Ishikawa (cell line): ENCODE measurements around the gene SSBP3.

Experiments
- CEBPB ChIP-seq: IDR thresholded peaks from 2 replicates; pipeline ENCODE4 v1.6.1; 2012
- CREB1 ChIP-seq: IDR thresholded peaks from 2 replicates; pipeline ENCODE4 v1.6.1; 2012; ENCODE audit warnings: low read depth
- EGR1 ChIP-seq: IDR thresholded peaks from 2 replicates; pipeline ENCODE4 v1.6.1; 2012
- EP300 ChIP-seq: IDR thresholded peaks from 2 replicates; pipeline ENCODE4 v1.6.1; 2012; ENCODE audit warnings: borderline replicate concordance
- FOXM1 ChIP-seq: IDR thresholded peaks from 2 replicates; pipeline ENCODE4 v1.6.1; 2012; ENCODE audit warnings: low read depth, borderline replicate concordance
- NFIC ChIP-seq: IDR thresholded peaks from 2 replicates; pipeline ENCODE4 v1.6.1; 2012
- RAD21 ChIP-seq: IDR thresholded peaks from 2 replicates; pipeline ENCODE4 v1.6.1; 2012; ENCODE audit warnings: low read depth
- TAF1 ChIP-seq: IDR thresholded peaks from 2 replicates; pipeline ENCODE4 v1.6.1; 2012; ENCODE audit warnings: low read depth, mild to moderate bottlenecking
- TCF12 ChIP-seq: IDR thresholded peaks from 2 replicates; pipeline ENCODE4 v1.6.1; 2012; ENCODE audit warnings: low read depth
- TEAD4 ChIP-seq: IDR thresholded peaks from 2 replicates; pipeline ENCODE4 v1.6.1; 2012
- YY1 ChIP-seq: IDR thresholded peaks from 2 replicates; pipeline ENCODE4 v1.6.1; 2012; ENCODE audit warnings: low read depth
- ZBTB7A ChIP-seq: IDR thresholded peaks from 2 replicates; pipeline ENCODE4 v1.6.1; 2012; ENCODE audit warnings: low read depth
- TF ChIP-seq, protein P1 (sequence below): IDR thresholded peaks from 2 replicates; pipeline ENCODE4 v1.6.1; 2012; ENCODE audit warnings: low read depth, mild to moderate bottlenecking
- TF ChIP-seq, protein P2 (sequence below): IDR thresholded peaks from 2 replicates; pipeline ENCODE4 v1.6.1; 2012
- TF ChIP-seq, protein P3 (sequence below): IDR thresholded peaks from 2 replicates; pipeline ENCODE4 v1.6.1; 2012

The SSBP3 gene

DNA sequence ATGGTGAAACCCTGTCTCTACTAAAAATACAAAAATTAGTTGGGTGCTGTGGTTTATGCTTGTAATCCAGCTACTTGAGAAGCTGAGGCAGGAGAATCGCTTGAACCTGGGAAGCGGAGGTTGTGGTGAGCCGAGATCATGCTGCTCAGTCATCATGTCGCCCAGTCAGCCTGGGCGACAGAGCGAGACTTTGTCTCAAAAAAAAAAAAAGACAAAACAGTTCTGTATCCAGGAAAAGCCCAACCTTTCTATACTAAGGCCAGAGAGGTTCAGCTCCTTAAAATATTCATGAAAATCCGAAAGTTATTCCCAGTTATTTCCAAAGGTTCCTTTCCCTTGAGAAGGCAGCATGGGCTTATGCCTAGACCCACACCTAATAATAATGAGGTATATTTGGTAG is 202.0 kb downstream of the SSBP3 start:
- TF ChIP-seq TCF12, result no peak
- TF ChIP-seq NFIC, result no peak
- TF ChIP-seq, protein P1, sequence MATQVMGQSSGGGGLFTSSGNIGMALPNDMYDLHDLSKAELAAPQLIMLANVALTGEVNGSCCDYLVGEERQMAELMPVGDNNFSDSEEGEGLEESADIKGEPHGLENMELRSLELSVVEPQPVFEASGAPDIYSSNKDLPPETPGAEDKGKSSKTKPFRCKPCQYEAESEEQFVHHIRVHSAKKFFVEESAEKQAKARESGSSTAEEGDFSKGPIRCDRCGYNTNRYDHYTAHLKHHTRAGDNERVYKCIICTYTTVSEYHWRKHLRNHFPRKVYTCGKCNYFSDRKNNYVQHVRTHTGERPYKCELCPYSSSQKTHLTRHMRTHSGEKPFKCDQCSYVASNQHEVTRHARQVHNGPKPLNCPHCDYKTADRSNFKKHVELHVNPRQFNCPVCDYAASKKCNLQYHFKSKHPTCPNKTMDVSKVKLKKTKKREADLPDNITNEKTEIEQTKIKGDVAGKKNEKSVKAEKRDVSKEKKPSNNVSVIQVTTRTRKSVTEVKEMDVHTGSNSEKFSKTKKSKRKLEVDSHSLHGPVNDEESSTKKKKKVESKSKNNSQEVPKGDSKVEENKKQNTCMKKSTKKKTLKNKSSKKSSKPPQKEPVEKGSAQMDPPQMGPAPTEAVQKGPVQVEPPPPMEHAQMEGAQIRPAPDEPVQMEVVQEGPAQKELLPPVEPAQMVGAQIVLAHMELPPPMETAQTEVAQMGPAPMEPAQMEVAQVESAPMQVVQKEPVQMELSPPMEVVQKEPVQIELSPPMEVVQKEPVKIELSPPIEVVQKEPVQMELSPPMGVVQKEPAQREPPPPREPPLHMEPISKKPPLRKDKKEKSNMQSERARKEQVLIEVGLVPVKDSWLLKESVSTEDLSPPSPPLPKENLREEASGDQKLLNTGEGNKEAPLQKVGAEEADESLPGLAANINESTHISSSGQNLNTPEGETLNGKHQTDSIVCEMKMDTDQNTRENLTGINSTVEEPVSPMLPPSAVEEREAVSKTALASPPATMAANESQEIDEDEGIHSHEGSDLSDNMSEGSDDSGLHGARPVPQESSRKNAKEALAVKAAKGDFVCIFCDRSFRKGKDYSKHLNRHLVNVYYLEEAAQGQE, result no peak
- TF ChIP-seq, protein P2, sequence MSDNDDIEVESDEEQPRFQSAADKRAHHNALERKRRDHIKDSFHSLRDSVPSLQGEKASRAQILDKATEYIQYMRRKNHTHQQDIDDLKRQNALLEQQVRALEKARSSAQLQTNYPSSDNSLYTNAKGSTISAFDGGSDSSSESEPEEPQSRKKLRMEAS, result no peak
- TF ChIP-seq, protein P3, sequence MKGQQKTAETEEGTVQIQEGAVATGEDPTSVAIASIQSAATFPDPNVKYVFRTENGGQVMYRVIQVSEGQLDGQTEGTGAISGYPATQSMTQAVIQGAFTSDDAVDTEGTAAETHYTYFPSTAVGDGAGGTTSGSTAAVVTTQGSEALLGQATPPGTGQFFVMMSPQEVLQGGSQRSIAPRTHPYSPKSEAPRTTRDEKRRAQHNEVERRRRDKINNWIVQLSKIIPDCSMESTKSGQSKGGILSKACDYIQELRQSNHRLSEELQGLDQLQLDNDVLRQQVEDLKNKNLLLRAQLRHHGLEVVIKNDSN, result no peak
- no peak for TF ChIP-seq CREB1
- TF ChIP-seq ZBTB7A, result no peak
- TF ChIP-seq YY1, result no peak
- TF ChIP-seq CEBPB, result no peak

GRCh38 chr1:54200519-54200997 is 205.6 kb downstream of the SSBP3 start:
- TF ChIP-seq TCF12, result no peak
- TF ChIP-seq TAF1, result no peak
- TF ChIP-seq, protein P2, result no peak
- no peak for TF ChIP-seq ZBTB7A
- TF ChIP-seq CREB1, result no peak
- no peak for TF ChIP-seq RAD21

GRCh38 chr1:54199765-54200518 is 206.3 kb downstream of the SSBP3 start, which contains the start of the genes CYB5RL and MRPL37:
Gene CYB5RL (minus strand): TSS chr1:54200030. CDS start chr1:54195616, 4,414 bp downstream.
Gene MRPL37 (plus strand): TSS chr1:54200167. CDS start chr1:54200244, 77 bp downstream.
- peak; percentile 97 for TF ChIP-seq TAF1
- TF ChIP-seq, protein P2, result no peak; the same call in none of the 2 replicates
- TF ChIP-seq, protein P3, result peak; percentile 90
- TF ChIP-seq NFIC, result peak; percentile 52; the same call in 1 of the 2 replicates
- TF ChIP-seq ZBTB7A, result peak; percentile 45; the same call in 1 of the 2 replicates
- TF ChIP-seq, protein P1, result no peak
- TF ChIP-seq YY1, result peak; percentile 98

GRCh38 chr1:54199151-54199764 is 206.9 kb downstream of the SSBP3 start:
- no peak for TF ChIP-seq NFIC
- TF ChIP-seq, protein P2, result 0 out of 2 replicates have a peak, but pooled peaks have one; percentile 1

DNA sequence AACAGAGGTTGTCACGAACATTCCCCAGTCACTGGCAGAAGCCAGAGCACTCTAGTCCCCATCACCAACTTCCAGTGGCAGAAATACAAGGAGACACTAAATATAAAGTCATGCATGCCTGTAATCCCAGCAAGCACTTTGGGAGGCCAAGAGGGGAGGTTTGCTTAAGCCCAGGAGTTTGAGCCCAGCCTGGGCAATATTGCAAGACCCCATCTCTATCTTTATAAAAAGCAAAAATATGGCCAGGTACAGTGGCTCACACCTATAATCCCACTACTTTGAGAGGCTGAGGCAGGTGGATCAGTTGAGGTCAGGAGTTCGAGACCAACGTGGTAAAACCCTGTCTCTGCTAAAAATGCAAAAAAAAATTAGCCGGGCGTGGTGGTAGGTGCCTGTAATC is 212.7 kb downstream of the SSBP3 start:
- no peak for TF ChIP-seq EGR1
- TF ChIP-seq CREB1, result no peak
- TF ChIP-seq YY1, result no peak
- TF ChIP-seq CEBPB, result no peak
- TF ChIP-seq RAD21, result no peak
- no peak for TF ChIP-seq NFIC
- no peak for TF ChIP-seq TEAD4
- TF ChIP-seq EP300, result no peak
- no peak for TF ChIP-seq FOXM1
- TF ChIP-seq, protein P1, result no peak
- TF ChIP-seq, protein P2, result no peak
- no peak for TF ChIP-seq ZBTB7A
- TF ChIP-seq TAF1, result no peak
- TF ChIP-seq, protein P3, result no peak
- no peak for TF ChIP-seq TCF12
